ENCODE results near the gene NOTCH1.
"Not testable (repeated sequence)": the region's sequence is repeated elsewhere in the genome, so short reads cannot be mapped to it uniquely, and the experiment has no call there.

NOTCH1 gene

GRCh38 chr9:136578915-136579649 lies 33.2 kb upstream of the NOTCH1 start:
- no peak for DNase-seq (ENCODE audit: low read depth in 2 of 2)

- no peak for DNase-seq (ENCODE audit: low read depth in 2 of 2)
Observed at GRCh38 chr9:136578626-136578914, 32.7 kb upstream of the NOTCH1 start.

- DNase-seq (ENCODE audit: low read depth in 2 of 2): no peak
Observed at GRCh38 chr9:136577941-136578625, 32.2 kb upstream of the NOTCH1 start.

- no peak for DNase-seq (ENCODE audit: low read depth in 2 of 2)
Observed at GRCh38 chr9:136576269-136576626, 30.4 kb upstream of the NOTCH1 start.

DNA sequence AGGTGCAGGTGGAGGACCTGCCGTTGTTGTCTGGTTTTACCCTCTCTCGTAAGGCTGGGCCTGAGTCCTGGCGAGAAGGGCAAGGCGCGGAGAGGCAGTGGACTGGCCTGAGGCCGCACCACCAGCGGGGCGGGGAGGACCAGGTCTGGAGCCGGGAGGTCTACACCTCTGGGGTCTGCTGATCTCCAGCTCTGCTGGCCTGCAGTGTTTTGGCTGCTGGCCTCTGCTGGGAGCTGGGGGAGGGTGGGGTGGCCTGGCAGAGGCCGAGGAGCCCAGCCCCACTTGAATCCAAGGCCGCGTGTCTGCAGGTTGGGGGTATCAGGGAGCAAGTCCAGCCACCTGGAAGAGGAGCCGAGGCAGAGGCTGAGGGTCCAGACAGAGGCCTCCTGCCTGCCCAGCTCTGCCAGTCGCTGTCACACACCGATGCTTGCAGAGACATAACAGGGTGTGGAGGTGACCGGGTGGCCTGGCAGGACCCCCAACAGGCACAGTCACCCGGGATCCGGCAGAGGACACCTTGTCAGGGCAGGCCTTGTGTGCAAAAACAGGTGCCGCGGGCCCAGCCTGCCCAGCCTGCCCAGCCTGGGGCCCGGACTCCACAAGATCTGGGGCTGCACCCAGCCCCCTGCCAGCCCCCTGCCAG lies 29.9 kb upstream of the NOTCH1 start:
- no peak for DNase-seq (ENCODE audit: low read depth in 2 of 2)

DNA sequence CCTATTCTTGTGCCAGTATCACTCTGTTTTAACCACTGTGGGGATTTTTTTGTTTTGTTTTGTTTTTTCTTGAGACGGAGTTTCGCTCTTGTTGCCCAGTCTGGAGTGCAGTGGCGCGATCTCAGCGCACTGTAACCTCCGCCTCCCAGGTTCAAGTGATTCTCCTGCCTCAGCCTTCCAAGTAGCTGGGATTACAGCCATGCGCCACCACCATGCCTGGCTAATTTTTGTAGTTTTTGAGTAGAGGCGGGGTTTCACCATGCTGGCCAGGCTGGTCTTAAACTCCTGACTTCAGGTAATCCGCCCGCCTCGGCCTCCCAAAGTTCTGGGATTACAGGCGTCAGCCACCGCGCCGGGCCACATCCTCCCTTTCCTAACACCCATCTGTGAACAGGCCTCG lies 28.8 kb upstream of the NOTCH1 start:
- DNase-seq (ENCODE audit: low read depth in 2 of 2): not testable (repeated sequence)

DNA sequence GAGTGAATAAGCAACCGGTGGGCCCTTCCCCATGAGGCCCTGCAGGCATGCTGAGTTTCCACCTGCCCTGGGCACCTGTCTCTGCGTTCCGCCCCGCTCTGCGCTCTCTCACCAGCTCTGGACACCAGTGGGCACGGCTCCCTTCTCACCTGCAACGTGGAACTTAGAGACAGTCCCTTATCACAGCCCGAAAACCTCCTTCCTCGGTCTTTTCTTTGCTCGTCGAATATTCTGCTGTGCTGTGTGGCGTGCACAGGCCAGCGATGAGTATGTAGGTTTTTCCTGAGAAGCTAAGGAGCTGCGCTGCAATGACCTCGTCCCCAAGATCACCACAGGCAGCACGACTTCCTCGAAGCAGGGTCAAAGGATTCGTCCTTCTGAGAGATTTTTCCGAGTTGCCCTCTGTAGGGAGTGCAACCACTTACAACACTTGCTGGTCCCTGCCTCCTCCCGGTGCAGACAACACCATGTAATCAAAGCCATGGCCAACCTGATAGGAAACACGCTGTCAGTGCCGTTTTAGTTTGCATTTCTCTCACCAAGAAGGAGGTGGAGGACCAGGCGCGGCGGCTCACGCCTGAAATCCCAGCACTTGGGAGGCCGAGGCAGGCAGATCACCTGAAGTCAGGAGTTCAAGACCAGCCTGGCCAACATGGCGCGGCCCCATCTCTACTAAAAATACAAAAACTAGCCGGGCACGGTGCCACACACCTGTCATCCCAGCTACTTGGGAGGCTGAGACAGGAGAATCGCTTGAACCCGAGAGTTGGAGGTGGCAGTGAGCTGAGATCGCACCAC lies 27.2 kb upstream of the NOTCH1 start:
- no peak for DNase-seq (ENCODE audit: low read depth in 2 of 2)

- no peak for DNase-seq (ENCODE audit: low read depth in 2 of 2)
Observed at GRCh38 chr9:136572003-136572827, 26.4 kb upstream of the NOTCH1 start.

DNA sequence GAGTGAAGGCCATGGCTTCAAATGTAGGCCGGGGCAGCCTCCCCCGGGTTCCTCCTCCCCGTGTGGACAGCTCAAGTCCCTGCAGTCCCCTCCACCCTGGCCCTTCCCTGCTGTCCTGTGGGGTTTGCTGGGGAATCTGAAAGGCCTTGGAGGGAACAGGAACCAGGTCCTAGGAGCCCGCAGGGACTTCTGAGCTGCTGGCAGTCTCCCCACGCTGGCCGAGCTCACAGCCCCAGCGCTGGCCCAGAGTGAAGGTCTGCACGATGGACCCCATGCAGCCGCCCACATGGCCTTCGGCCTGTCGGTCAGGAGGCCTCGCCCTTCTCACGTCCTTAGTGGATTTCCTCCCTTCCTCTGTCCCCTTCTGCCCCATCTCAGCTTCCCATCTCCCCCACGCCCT lies 25.7 kb upstream of the NOTCH1 start:
- no peak for DNase-seq (ENCODE audit: low read depth in 2 of 2)

- no peak for DNase-seq (ENCODE audit: low read depth in 2 of 2)
Observed at GRCh38 chr9:136570916-136571315, 25.1 kb upstream of the NOTCH1 start.

- DNase-seq (ENCODE audit: low read depth in 2 of 2): no peak
Observed at GRCh38 chr9:136570191-136570845, 24.5 kb upstream of the NOTCH1 start.

DNA sequence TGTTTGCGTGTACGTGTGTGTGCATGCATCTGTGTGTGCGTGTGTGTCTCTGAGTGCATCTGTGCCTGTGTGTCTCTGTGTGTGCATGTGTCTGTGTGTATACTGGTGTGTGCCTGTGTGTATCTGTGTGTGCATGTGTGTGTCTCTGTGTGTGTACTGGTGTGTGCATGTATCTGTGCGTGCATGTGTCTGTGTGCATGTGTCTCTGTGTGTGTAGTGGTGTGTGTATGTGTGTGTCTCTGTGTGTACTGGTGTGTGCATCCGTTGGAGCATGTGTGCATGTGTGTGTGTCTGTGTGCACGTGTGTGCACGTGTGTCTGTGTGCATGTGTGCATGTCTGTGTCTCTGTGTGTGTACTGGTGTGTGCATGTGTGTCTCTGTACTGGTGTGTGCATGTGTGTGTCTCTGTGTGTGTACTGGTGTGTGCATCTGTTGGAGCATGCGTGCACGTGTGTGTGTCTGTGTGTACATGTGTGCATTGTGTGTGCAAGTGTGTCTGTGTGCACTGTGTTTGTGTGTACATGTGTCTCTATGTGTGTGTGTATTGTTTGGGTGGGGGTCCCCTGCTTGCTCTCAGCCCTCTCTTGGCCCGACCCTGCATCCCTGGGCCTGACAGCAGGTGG lies 23.8 kb upstream of the NOTCH1 start:
- DNase-seq (ENCODE audit: low read depth in 2 of 2): no peak

- no peak for DNase-seq (ENCODE audit: low read depth in 2 of 2)
Observed at GRCh38 chr9:136568288-136569081, 22.6 kb upstream of the NOTCH1 start.

GRCh38 chr9:136567651-136568287 lies 21.9 kb upstream of the NOTCH1 start:
- DNase-seq (ENCODE audit: low read depth in 2 of 2): no peak

- DNase-seq (ENCODE audit: low read depth in 2 of 2): no peak
Observed at GRCh38 chr9:136566901-136567300, 21.1 kb upstream of the NOTCH1 start.

DNA sequence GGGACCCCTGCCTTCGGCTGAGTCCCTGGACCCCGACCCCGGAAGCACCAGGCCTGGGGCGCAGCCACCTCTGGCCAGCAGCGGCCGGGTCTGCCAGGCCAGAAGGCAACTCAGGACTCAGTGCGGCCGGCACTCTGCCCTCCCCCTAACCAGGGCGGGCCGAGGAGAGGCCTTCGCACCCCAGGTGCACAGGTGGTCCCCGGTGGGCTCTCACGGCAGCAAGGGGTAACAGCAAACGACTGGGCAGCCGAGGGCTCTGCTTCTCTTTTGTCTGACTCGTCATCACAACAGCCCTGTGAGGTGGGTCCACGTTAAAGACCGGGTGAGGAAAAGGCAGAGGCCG lies 20.7 kb upstream of the NOTCH1 start:
- no peak for DNase-seq (ENCODE audit: low read depth in 2 of 2)

- DNase-seq (ENCODE audit: low read depth in 2 of 2): no peak
Observed at GRCh38 chr9:136565715-136566552, 20.1 kb upstream of the NOTCH1 start.

- no peak for DNase-seq (ENCODE audit: low read depth in 2 of 2)
Observed at GRCh38 chr9:136565086-136565714, 19.4 kb upstream of the NOTCH1 start.

Data from stimulated activated CD8-positive, alpha-beta memory T cell treated with anti-CD3 and anti-CD28 coated beads, Interleukin-2, amount 100 ng/mL, for 1 hour (primary cell).